HepG2 (cell line): ENCODE data around the gene PPM1G. TPM values are rescaled to one million over a fixed set of nuclear protein-coding genes. Genes with fewer than 3 reads are reported as not detected.

Experiments used
- ARHGAP35 ChIP-seq: sonication (generic); formaldehyde crosslinking; IDR thresholded peaks from 2 replicates; pipeline ENCODE4 v1.9.0; 2022; ENCODE audit warnings: mild to moderate bottlenecking, inconsistent platforms, moderate library complexity, missing genetic modification reagents, borderline replicate concordance
- CHCHD3 ChIP-seq: sonication (generic); formaldehyde crosslinking; IDR thresholded peaks from 2 replicates; pipeline ENCODE4 v1.8.0; 2022; ENCODE audit warnings: mild to moderate bottlenecking, missing genetic modification reagents, moderate library complexity
- DPF2 ChIP-seq: sonication (generic); formaldehyde crosslinking; IDR thresholded peaks from 2 replicates; pipeline ENCODE4 v1.4.0; 2020; ENCODE audit warnings: mild to moderate bottlenecking, low read depth, missing genetic modification reagents, borderline replicate concordance
- FOXJ3 ChIP-seq: sonication (generic); formaldehyde crosslinking; IDR thresholded peaks from 2 replicates; pipeline ENCODE4 v1.4.0; 2020; ENCODE audit warnings: missing genetic modification reagents, mild to moderate bottlenecking, borderline replicate concordance
- KAT7 ChIP-seq: IDR thresholded peaks from 2 replicates; pipeline ENCODE4 v1.6.1; 2018; ENCODE audit warnings: borderline replicate concordance, missing compliant biosample characterization
- PAXIP1 ChIP-seq: sonication (generic); formaldehyde crosslinking; conservative IDR thresholded peaks from 2 replicates; pipeline ENCODE4 v1.4.0; 2020; ENCODE audit warnings: mild to moderate bottlenecking, missing genetic modification reagents, moderate library complexity
- PPARG ChIP-seq: conservative IDR thresholded peaks from 2 replicates; pipeline ENCODE4 v1.6.1; 2016; ENCODE audit warnings: missing biosample characterization, missing genetic modification reagents
- SNAPC4 ChIP-seq: sonication (generic); formaldehyde crosslinking; IDR thresholded peaks from 2 replicates; pipeline ENCODE4 v1.4.0; 2020; ENCODE audit warnings: mild to moderate bottlenecking, missing genetic modification reagents
- TRAFD1 ChIP-seq: sonication (generic); formaldehyde crosslinking; IDR thresholded peaks from 2 replicates; pipeline ENCODE4 v1.5.1; 2020; ENCODE audit warnings: missing genetic modification reagents, mild to moderate bottlenecking, borderline replicate concordance
- ZBTB38 ChIP-seq: sonication (generic); formaldehyde crosslinking; IDR thresholded peaks from 2 replicates; pipeline ENCODE4 v1.5.1; 2020; ENCODE audit warnings: mild to moderate bottlenecking, missing genetic modification reagents
- ZFP41 ChIP-seq: sonication (generic); formaldehyde crosslinking; IDR thresholded peaks from 2 replicates; pipeline ENCODE4 v1.4.0; 2020; ENCODE audit warnings: mild to moderate bottlenecking, missing genetic modification reagents, borderline replicate concordance
- ZNF746 ChIP-seq: sonication (generic); formaldehyde crosslinking; IDR thresholded peaks from 2 replicates; pipeline ENCODE4 v1.8.0; 2022; ENCODE audit warnings: mild to moderate bottlenecking, missing genetic modification reagents
- ZSCAN12 ChIP-seq: sonication (generic); formaldehyde crosslinking; IDR thresholded peaks from 2 replicates; pipeline ENCODE4 v1.9.0; 2021; ENCODE audit warnings: mild to moderate bottlenecking, missing genetic modification reagents
- polyA plus RNA-seq, 8 experiments: library from polyadenylated mRNA; depleted of rRNA in 3 of 8; stranded (reverse) in 7 of 8; unstranded in 1 of 8; fragments of >200 nt; fragmentation: Illumina TruSeq in 4 of 8; extraction: Trizol in 4 of 8; gene quantifications; 2 replicates each; pipeline versions ENCODE4 v1.2.1 to v1.2.3, GENCODE V29; 2011 to 2016; ENCODE audit warnings: low read depth in 4 of 8, missing spikeins in 1 of 8, mixed read lengths in 1 of 8; ENCODE audit not compliant: insufficient read depth in 1 of 8
- total RNA-seq, 5 experiments: library from RNA; depleted of rRNA; stranded (reverse); fragments of >200 nt; fragmentation: Illumina TruSeq; extraction: Trizol; gene quantifications; 2 replicates each; pipeline ENCODE4 v1.2.3, GENCODE V29; 2016; ENCODE audit warnings: low read depth in 1 of 5

Gene PPM1G
- total and polyA plus RNA-seq, 2 of the 13 experiments (the other 11 are each of a cell fraction or from before 2014, with no cell fraction given) = 58.2 to 213 TPM

- peak; percentile 51; the same call in 1 of the 2 replicates for TF ChIP-seq ZFP41 (CRISPR knock-in tag)
- TF ChIP-seq DPF2 (CRISPR knock-in tag) = 0 out of 2 replicates have a peak, but pooled peaks have one; percentile 14
- peak; percentile 96; the same call in 1 of the 2 replicates for TF ChIP-seq KAT7
- TF ChIP-seq FOXJ3 (CRISPR knock-in tag) = peak; percentile 89; the same call in 1 of the 2 replicates
- peak; percentile 98 for TF ChIP-seq CHCHD3 (CRISPR knock-in tag)
- peak; percentile 99 for TF ChIP-seq ZBTB38 (CRISPR knock-in tag)
- TF ChIP-seq SNAPC4 (CRISPR knock-in tag) = peak; percentile 40
- peak; percentile 95; the same call in 1 of the 2 replicates for TF ChIP-seq TRAFD1 (CRISPR knock-in tag)
- TF ChIP-seq PAXIP1 (CRISPR knock-in tag) = peak; percentile 67
- TF ChIP-seq PPARG (CRISPR knock-in tag) = peak; percentile 69
- peak; percentile 9; the same call in 1 of the 2 replicates for TF ChIP-seq ZSCAN12 (CRISPR knock-in tag)
- peak; percentile 76; the same call in 1 of the 2 replicates for TF ChIP-seq ZNF746 (CRISPR knock-in tag)
- peak; percentile 90 for TF ChIP-seq ARHGAP35 (CRISPR knock-in tag)
Observed at GRCh38 chr2:27370026-27370815, 39.2 kb downstream of the PPM1G start, which contains the start of the genes EIF2B4 and SNX17 (continued).
